ENCODE data around the gene CLPSL2. TPM values are rescaled to one million over a fixed set of nuclear protein-coding genes. Genes with fewer than 3 reads are reported as not detected.

CLPSL2 gene
- total RNA-seq, 1 experiment from 2014 or later, result 3.4 TPM

GRCh38 chr6:35775031-35775430, 1.4 kb upstream of the CLPSL2 start (continued):
- TF ChIP-seq, protein P1, sequence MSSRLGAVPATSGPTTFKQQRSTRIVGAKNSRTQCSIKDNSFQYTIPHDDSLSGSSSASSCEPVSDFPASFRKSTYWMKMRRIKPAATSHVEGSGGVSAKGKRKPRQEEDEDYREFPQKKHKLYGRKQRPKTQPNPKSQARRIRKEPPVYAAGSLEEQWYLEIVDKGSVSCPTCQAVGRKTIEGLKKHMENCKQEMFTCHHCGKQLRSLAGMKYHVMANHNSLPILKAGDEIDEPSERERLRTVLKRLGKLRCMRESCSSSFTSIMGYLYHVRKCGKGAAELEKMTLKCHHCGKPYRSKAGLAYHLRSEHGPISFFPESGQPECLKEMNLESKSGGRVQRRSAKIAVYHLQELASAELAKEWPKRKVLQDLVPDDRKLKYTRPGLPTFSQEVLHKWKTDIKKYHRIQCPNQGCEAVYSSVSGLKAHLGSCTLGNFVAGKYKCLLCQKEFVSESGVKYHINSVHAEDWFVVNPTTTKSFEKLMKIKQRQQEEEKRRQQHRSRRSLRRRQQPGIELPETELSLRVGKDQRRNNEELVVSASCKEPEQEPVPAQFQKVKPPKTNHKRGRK (CRISPR knock-in tag; IDR thresholded peaks at IDR 0.05; ENCODE audit: borderline replicate concordance), result no peak
- TF ChIP-seq ZNF423 (CRISPR knock-in tag; IDR thresholded peaks at IDR 0.05) (no peak), ZNF263 (CRISPR knock-in tag; IDR thresholded peaks at IDR 0.05; ENCODE audit: low read depth) (no peak), OVOL2 (CRISPR knock-in tag; IDR thresholded peaks at IDR 0.05; ENCODE audit: borderline replicate concordance) (no peak), SOX15 (CRISPR knock-in tag; IDR thresholded peaks at IDR 0.05) (no peak), GTF2I (CRISPR knock-in tag; conservative IDR thresholded peaks at IDR 0.05) (no peak)
- TF ChIP-seq, protein P2, sequence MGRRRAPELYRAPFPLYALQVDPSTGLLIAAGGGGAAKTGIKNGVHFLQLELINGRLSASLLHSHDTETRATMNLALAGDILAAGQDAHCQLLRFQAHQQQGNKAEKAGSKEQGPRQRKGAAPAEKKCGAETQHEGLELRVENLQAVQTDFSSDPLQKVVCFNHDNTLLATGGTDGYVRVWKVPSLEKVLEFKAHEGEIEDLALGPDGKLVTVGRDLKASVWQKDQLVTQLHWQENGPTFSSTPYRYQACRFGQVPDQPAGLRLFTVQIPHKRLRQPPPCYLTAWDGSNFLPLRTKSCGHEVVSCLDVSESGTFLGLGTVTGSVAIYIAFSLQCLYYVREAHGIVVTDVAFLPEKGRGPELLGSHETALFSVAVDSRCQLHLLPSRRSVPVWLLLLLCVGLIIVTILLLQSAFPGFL (CRISPR knock-in tag; IDR thresholded peaks at IDR 0.05; ENCODE audit: borderline replicate concordance), result no peak
- TF ChIP-seq, protein P3, sequence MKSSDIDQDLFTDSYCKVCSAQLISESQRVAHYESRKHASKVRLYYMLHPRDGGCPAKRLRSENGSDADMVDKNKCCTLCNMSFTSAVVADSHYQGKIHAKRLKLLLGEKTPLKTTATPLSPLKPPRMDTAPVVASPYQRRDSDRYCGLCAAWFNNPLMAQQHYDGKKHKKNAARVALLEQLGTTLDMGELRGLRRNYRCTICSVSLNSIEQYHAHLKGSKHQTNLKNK (CRISPR knock-in tag; IDR thresholded peaks at IDR 0.05), result no peak
- TF ChIP-seq, protein P4, sequence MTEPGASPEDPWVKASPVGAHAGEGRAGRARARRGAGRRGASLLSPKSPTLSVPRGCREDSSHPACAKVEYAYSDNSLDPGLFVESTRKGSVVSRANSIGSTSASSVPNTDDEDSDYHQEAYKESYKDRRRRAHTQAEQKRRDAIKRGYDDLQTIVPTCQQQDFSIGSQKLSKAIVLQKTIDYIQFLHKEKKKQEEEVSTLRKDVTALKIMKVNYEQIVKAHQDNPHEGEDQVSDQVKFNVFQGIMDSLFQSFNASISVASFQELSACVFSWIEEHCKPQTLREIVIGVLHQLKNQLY (CRISPR knock-in tag; IDR thresholded peaks at IDR 0.05), result no peak
- TF ChIP-seq, protein P5, sequence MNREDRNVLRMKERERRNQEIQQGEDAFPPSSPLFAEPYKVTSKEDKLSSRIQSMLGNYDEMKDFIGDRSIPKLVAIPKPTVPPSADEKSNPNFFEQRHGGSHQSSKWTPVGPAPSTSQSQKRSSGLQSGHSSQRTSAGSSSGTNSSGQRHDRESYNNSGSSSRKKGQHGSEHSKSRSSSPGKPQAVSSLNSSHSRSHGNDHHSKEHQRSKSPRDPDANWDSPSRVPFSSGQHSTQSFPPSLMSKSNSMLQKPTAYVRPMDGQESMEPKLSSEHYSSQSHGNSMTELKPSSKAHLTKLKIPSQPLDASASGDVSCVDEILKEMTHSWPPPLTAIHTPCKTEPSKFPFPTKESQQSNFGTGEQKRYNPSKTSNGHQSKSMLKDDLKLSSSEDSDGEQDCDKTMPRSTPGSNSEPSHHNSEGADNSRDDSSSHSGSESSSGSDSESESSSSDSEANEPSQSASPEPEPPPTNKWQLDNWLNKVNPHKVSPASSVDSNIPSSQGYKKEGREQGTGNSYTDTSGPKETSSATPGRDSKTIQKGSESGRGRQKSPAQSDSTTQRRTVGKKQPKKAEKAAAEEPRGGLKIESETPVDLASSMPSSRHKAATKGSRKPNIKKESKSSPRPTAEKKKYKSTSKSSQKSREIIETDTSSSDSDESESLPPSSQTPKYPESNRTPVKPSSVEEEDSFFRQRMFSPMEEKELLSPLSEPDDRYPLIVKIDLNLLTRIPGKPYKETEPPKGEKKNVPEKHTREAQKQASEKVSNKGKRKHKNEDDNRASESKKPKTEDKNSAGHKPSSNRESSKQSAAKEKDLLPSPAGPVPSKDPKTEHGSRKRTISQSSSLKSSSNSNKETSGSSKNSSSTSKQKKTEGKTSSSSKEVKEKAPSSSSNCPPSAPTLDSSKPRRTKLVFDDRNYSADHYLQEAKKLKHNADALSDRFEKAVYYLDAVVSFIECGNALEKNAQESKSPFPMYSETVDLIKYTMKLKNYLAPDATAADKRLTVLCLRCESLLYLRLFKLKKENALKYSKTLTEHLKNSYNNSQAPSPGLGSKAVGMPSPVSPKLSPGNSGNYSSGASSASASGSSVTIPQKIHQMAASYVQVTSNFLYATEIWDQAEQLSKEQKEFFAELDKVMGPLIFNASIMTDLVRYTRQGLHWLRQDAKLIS (CRISPR knock-in tag; IDR thresholded peaks at IDR 0.05; ENCODE audit: borderline replicate concordance), result no peak

- Mint-ChIP-seq H3K27ac (no peak overlapping the region), H3K9me3 (no peaks in the 10 kb centered on the region), H3K27me3 (ENCODE audit: low read depth) (peaks cover 13% of the 10 kb centered on the region), H3K4me1 (peaks cover 13% of the 10 kb centered on the region), H3K4me3 (peak overlapping the region; percentile 59), H3K36me3 (no peaks in the 10 kb centered on the region)
- ChIA-PET CTCF (no interaction called here), POLR2A (no interaction called here)
- no peak for ATAC-seq
- TF ChIP-seq MXD4 (CRISPR knock-in tag; IDR thresholded peaks at IDR 0.05; ENCODE audit: borderline replicate concordance), result no peak
- TF ChIP-seq NFATC4 (CRISPR knock-in tag; IDR thresholded peaks at IDR 0.05), result no peak
- no peak for DNase-seq (ENCODE audit: low spot score)
Observed at GRCh38 chr6:35777356-35778102, 1.1 kb downstream of the CLPSL2 start.

DNA sequence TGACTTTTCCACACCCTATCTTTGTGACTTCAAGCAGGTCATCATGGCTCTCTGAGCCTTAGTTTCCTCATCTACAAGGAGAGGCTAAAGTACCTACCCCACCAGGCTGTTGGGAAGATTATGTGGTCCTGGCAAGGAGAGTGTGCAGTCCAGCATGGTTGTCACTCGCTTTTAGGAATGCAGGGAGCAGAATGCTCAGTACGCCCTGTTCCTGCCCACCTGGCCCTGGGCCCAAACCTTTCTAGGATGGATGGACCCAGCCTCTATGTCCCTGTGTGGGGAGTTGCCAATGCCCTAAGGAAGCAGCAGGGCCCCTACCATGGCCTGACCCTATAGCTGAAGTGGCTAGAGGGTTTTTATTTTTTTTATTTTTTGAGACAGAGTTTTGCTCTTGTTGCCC, 2.0 kb downstream of the CLPSL2 start:
- H3K9me3 Mint-ChIP-seq, result no peaks in the 10 kb centered on the region
- H3K27me3 Mint-ChIP-seq (ENCODE audit: low read depth), result peaks cover 13% of the 10 kb centered on the region
- H3K36me3 Mint-ChIP-seq, result no peaks in the 10 kb centered on the region
- peaks cover 13% of the 10 kb centered on the region for H3K4me1 Mint-ChIP-seq
- peak overlapping the region; percentile 38; the same call in 1 of the 2 replicates for H3K4me3 Mint-ChIP-seq
- ATAC-seq (no peak), DNase-seq (ENCODE audit: low spot score) (no peak)
- CTCF ChIA-PET, result no interaction called here
- H3K27ac Mint-ChIP-seq, result no peak overlapping the region
- TF ChIP-seq USF1 (CRISPR knock-in tag; IDR thresholded peaks at IDR 0.05), result no peak
- POLR2A ChIA-PET, result no interaction called here
